Neural cell (in vitro differentiated cells): ENCODE measurements around the gene RBMS3. TPM values are rescaled to one million over a fixed set of nuclear protein-coding genes. Genes with fewer than 3 reads are reported as not detected.
"Not testable (repeated sequence)": the region's sequence is repeated elsewhere in the genome, so short reads cannot be mapped to it uniquely, and the experiment has no call there.

ENCODE experiments used
- H2AFZ ChIP-seq: fragments of 200-600, 300-800 bp; sonication (generic), shearing (Covaris generic); 2 replicates; pipeline ENCODE4 v1.6.0; 2014; ENCODE audit warnings: low read depth, mild to moderate bottlenecking, antibody characterized with exemption, low read length, moderate library complexity
- H3F3A ChIP-seq: fragments of 200-600 bp; shearing (Covaris generic); 2 replicates; pipeline ENCODE4 v1.6.1; 2016; ENCODE audit warnings: mild to moderate bottlenecking, moderate library complexity, mixed read lengths, antibody characterized with exemption, low read length; ENCODE audit not compliant: insufficient read depth, poor library complexity, severe bottlenecking
- H3K27ac ChIP-seq: fragments of 200-600, 300-800 bp; sonication (generic), shearing (Covaris generic); 2 replicates; pipeline ENCODE4 v1.5.1; 2014; ENCODE audit warnings: mild to moderate bottlenecking, low read length, moderate library complexity
- H3K27me3 ChIP-seq: fragments of 300-800, 200-600 bp; sonication (generic), shearing (Covaris generic); 2 replicates; pipeline ENCODE4 v1.6.0; 2014; ENCODE audit warnings: mild to moderate bottlenecking, low read depth, low read length, moderate library complexity; ENCODE audit not compliant: insufficient read depth
- H3K36me3 ChIP-seq: fragments of 300-800, 200-600 bp; sonication (generic), shearing (Covaris generic); 2 replicates; pipeline ENCODE4 v1.5.1; 2014; ENCODE audit warnings: mild to moderate bottlenecking, antibody characterized with exemption, low read length, moderate library complexity; ENCODE audit not compliant: insufficient read depth
- H3K4me2 ChIP-seq: fragments of 300-800, 200-600 bp; sonication (generic), shearing (Covaris generic); 2 replicates; pipeline ENCODE4 v1.6.0; 2014; ENCODE audit warnings: mild to moderate bottlenecking, low read length
- H3K4me3 ChIP-seq: fragments of 300-800, 200-600 bp; sonication (generic), shearing (Covaris generic); 2 replicates; pipeline ENCODE4 v1.5.1; 2014; ENCODE audit warnings: mild to moderate bottlenecking, low read length, moderate library complexity
- H3K79me2 ChIP-seq: fragments of 200-600 bp; shearing (Covaris generic); replicated peaks from 2 replicates; pipeline ENCODE4 v1.6.0; 2014; ENCODE audit warnings: mild to moderate bottlenecking, low read length, moderate library complexity; ENCODE audit not compliant: insufficient read depth
- H3K9ac ChIP-seq: fragments of 300-800, 200-600 bp; sonication (generic), shearing (Covaris generic); 2 replicates; pipeline ENCODE4 v1.6.1; 2016; ENCODE audit warnings: mild to moderate bottlenecking, low read length, mixed read lengths
- H3K9me2 ChIP-seq: fragments of 200-600 bp; shearing (Covaris generic); 2 replicates; pipeline ENCODE4 v1.6.1; 2016; ENCODE audit warnings: mild to moderate bottlenecking, low read length, mixed read lengths; ENCODE audit not compliant: insufficient read depth
- H3K9me3 ChIP-seq: fragments of 200-600, 300-800 bp; sonication (generic), shearing (Covaris generic); 2 replicates; pipeline ENCODE4 v1.6.1; 2016; ENCODE audit warnings: mild to moderate bottlenecking, mixed run types, low read length, moderate library complexity, mixed read lengths
- H4K20me1 ChIP-seq: fragments of 200-600 bp; shearing (Covaris generic); 2 replicates; pipeline ENCODE4 v1.6.1; 2016; ENCODE audit warnings: mild to moderate bottlenecking, mixed run types; ENCODE audit not compliant: insufficient read depth
- CTCF ChIP-seq: fragments of 450-650 bp; IDR thresholded peaks from 2 replicates; pipeline ENCODE4 v1.5.1; 2014; ENCODE audit warnings: antibody characterized with exemption, mild to moderate bottlenecking, moderate library complexity; ENCODE audit not compliant: poor library complexity, severe bottlenecking
- EP300 ChIP-seq: fragments of 450-650 bp; conservative IDR thresholded peaks from 2 replicates; pipeline ENCODE4 v1.6.1; 2014; ENCODE audit warnings: antibody characterized with exemption, mild to moderate bottlenecking, moderate library complexity; ENCODE audit not compliant: poor library complexity, severe bottlenecking
- MXI1 ChIP-seq: fragments of 450-650 bp; conservative IDR thresholded peaks from 2 replicates; pipeline ENCODE4 v1.6.1; 2014; ENCODE audit warnings: antibody characterized with exemption, mild to moderate bottlenecking; ENCODE audit not compliant: poor library complexity, severe bottlenecking
- RAD21 ChIP-seq: fragments of 450-650 bp; conservative IDR thresholded peaks from 2 replicates; pipeline ENCODE4 v1.6.1; 2014; ENCODE audit warnings: antibody characterized with exemption, mild to moderate bottlenecking, moderate library complexity
- REST ChIP-seq: IDR thresholded peaks from 2 replicates; pipeline ENCODE4 v1.6.1; 2012; ENCODE audit warnings: borderline replicate concordance
- SMC3 ChIP-seq: fragments of 450-650 bp; conservative IDR thresholded peaks from 2 replicates; pipeline ENCODE4 v1.6.1; 2014; ENCODE audit warnings: antibody characterized with exemption, mild to moderate bottlenecking, moderate library complexity; ENCODE audit not compliant: poor library complexity
- TAF1 ChIP-seq: IDR thresholded peaks from 2 replicates; pipeline ENCODE4 v1.6.1; 2012; ENCODE audit warnings: low read depth
- polyA minus RNA-seq: library from RNA; depleted of rRNA, polyadenylated mRNA; stranded (reverse); fragments of >200 nt; gene quantifications from 2 replicates; pipeline ENCODE4 v1.2.3, GENCODE V29; 2014
- polyA plus RNA-seq: library from polyadenylated mRNA; depleted of rRNA; stranded (reverse); fragments of >200 nt; gene quantifications from 2 replicates; pipeline ENCODE4 v1.2.3, GENCODE V29; 2014

Gene RBMS3
- polyA plus RNA-seq (0.34 and 0.53 TPM in 2 replicates), polyA minus RNA-seq (1.7 and 2.7 TPM in 2 replicates)

- Histone ChIP-seq H3K9me2 (no peaks in the 10 kb centered on the region), H3K27ac (no peak within 1 kb of the TSS), H3K9me3 (no peaks in the 10 kb centered on the region), H3K79me2 (no peaks in the 10 kb centered on the region), H3K9ac (peak within 1 kb of the TSS; percentile 36), H4K20me1 (no peaks in the 10 kb centered on the region), H3K36me3 (no peaks in the 10 kb centered on the region), H3K4me3 (peak within 1 kb of the TSS; percentile 38), H2AFZ (no peak within 1 kb of the TSS), H3K27me3 (no peaks in the 10 kb centered on the region), H3K4me2 (peak within 1 kb of the TSS; percentile 15), H3F3A (no peaks in the 10 kb centered on the region)
- TF ChIP-seq TAF1 (no peak), EP300 (no peak), RAD21 (peak; percentile 54), MXI1 (no peak), SMC3 (peak; percentile 61), CTCF (peak; percentile 54), REST (no peak)
Measured at GRCh38 chr3:29280404-29281093, at the start of gene RBMS3. RBMS3 (plus strand) TSS chr3:29281071.

- H3K9me2 ChIP-seq, H3K36me3 ChIP-seq, H3K4me3 ChIP-seq, H3K27ac ChIP-seq, H3K27me3 ChIP-seq, H3K9me3 ChIP-seq, H2AFZ ChIP-seq, H4K20me1 ChIP-seq, H3K4me2 ChIP-seq, H3K9ac ChIP-seq, H3K79me2 ChIP-seq, H3F3A ChIP-seq: not testable (repeated sequence)
Measured at GRCh38 chr3:29233126-29233525, 47.7 kb upstream of the RBMS3 start.
